ENCODE data around the gene BMPR1B.

DNA sequence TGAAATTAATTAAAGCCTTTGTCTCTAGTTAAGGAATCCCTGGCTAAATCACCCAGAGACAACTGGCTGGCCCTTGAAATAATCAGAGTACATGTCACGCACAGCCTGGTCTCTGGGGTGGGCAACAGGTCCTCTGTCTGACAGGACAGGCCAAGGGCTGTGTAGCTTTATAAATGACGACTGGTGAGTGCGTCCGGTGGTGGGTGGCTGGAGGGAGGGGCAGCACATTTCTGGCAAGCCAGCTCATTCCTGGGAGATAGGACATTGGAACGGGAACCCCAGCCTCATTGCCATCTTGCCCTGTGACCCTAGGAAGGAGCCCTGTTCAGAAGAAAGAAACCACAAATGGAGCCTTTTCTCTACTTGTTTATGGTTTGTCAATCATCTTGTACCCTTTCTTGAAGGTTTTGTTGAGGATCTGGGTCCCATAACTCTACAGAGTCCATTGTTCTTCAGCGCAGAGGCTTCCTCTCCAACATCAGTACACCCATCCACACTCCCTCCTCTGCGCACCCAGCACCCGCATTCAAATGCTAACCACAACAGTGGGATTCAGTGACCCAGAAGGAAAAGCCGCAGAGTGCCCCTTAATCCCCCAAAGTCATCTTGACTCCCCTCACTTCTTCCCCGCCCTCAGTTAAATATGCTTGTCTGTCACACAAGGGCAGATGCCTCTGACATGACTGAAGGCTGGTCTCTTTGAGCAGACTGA is 422.9 kb downstream of the BMPR1B start:
- TF ChIP-seq, protein P1, sequence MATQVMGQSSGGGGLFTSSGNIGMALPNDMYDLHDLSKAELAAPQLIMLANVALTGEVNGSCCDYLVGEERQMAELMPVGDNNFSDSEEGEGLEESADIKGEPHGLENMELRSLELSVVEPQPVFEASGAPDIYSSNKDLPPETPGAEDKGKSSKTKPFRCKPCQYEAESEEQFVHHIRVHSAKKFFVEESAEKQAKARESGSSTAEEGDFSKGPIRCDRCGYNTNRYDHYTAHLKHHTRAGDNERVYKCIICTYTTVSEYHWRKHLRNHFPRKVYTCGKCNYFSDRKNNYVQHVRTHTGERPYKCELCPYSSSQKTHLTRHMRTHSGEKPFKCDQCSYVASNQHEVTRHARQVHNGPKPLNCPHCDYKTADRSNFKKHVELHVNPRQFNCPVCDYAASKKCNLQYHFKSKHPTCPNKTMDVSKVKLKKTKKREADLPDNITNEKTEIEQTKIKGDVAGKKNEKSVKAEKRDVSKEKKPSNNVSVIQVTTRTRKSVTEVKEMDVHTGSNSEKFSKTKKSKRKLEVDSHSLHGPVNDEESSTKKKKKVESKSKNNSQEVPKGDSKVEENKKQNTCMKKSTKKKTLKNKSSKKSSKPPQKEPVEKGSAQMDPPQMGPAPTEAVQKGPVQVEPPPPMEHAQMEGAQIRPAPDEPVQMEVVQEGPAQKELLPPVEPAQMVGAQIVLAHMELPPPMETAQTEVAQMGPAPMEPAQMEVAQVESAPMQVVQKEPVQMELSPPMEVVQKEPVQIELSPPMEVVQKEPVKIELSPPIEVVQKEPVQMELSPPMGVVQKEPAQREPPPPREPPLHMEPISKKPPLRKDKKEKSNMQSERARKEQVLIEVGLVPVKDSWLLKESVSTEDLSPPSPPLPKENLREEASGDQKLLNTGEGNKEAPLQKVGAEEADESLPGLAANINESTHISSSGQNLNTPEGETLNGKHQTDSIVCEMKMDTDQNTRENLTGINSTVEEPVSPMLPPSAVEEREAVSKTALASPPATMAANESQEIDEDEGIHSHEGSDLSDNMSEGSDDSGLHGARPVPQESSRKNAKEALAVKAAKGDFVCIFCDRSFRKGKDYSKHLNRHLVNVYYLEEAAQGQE (IDR thresholded peaks at IDR 0.05; ENCODE audit: insufficient replicate concordance, low read depth): no peak
- TF ChIP-seq POLR2AphosphoS5 (IDR thresholded peaks at IDR 0.05; ENCODE audit: low read depth): no peak
- TF ChIP-seq, protein P2, sequence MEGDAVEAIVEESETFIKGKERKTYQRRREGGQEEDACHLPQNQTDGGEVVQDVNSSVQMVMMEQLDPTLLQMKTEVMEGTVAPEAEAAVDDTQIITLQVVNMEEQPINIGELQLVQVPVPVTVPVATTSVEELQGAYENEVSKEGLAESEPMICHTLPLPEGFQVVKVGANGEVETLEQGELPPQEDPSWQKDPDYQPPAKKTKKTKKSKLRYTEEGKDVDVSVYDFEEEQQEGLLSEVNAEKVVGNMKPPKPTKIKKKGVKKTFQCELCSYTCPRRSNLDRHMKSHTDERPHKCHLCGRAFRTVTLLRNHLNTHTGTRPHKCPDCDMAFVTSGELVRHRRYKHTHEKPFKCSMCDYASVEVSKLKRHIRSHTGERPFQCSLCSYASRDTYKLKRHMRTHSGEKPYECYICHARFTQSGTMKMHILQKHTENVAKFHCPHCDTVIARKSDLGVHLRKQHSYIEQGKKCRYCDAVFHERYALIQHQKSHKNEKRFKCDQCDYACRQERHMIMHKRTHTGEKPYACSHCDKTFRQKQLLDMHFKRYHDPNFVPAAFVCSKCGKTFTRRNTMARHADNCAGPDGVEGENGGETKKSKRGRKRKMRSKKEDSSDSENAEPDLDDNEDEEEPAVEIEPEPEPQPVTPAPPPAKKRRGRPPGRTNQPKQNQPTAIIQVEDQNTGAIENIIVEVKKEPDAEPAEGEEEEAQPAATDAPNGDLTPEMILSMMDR (IDR thresholded peaks at IDR 0.05; ENCODE audit: insufficient read depth, low read length): no peak
- TF ChIP-seq SPI1 (IDR thresholded peaks at IDR 0.05; ENCODE audit: borderline replicate concordance, low read depth): no peak

All from HL-60 (cell line).